Heart left ventricle (tissue), 16 donors: ENCODE data around the gene NALCN. TPM values are rescaled to one million over a fixed set of nuclear protein-coding genes. Genes with fewer than 3 reads are reported as not detected.

Experiments
- ATAC-seq, 4 donors: fragments of 200-7000 bp; cut with Tn5 transposase; one replicate each; pipeline ENCODE4 v1.9.1; 2020 to 2022; ENCODE audit warnings: moderate library complexity in 4 of 4, mild to moderate bottlenecking in 3 of 4, moderate number of reproducible peaks in 1 of 4
- DNase-seq, 5 donors: peaks; one replicate each; pipeline ENCODE4 v3.0.0-alpha.2; 2020
- H3K27ac ChIP-seq, 12 donors: fragments of 200-600 bp; sonication (generic) in 4 of 12; one replicate each; pipeline versions ENCODE4 v1.5.0 to v1.8.0; 2016 to 2022; ENCODE audit warnings: mild to moderate bottlenecking in 2 of 12
- H3K27me3 ChIP-seq, 9 donors: fragments of 200-600 bp; sonication (generic) in 2 of 9; one replicate each; pipeline versions ENCODE4 v1.5.1 to v1.8.0; 2016 to 2022; ENCODE audit warnings: mild to moderate bottlenecking in 3 of 9
- H3K36me3 ChIP-seq, 9 donors: fragments of 200-600 bp; sonication (generic) in 2 of 9; one replicate each; pipeline versions ENCODE4 v1.5.0 to v1.8.0; 2018 to 2022; ENCODE audit warnings: mild to moderate bottlenecking in 2 of 9
- H3K4me1 ChIP-seq, 12 donors: fragments of 200-600 bp; sonication (generic) in 4 of 12; one replicate each; pipeline versions ENCODE4 v1.5.0 to v1.8.0; 2016 to 2022; ENCODE audit warnings: mild to moderate bottlenecking in 3 of 12
- H3K4me3 ChIP-seq, 12 donors: fragments of 200-600 bp; sonication (generic) in 4 of 12; one replicate each; pipeline versions ENCODE4 v1.5.0 to v1.8.0; 2017 to 2022; ENCODE audit warnings: mild to moderate bottlenecking in 9 of 12, moderate library complexity in 4 of 12
- H3K9me3 ChIP-seq, 12 donors: fragments of 200-600 bp; sonication (generic) in 4 of 12; one replicate each; pipeline versions ENCODE4 v1.5.0 to v1.8.0; 2016 to 2022; ENCODE audit warnings: mild to moderate bottlenecking in 1 of 12
- CTCF ChIP-seq, 12 donors: fragments of 200-600 bp; sonication (generic) in 4 of 12; IDR thresholded peaks; one replicate each; pipeline versions ENCODE4 v1.5.0 to v1.8.0; 2018 to 2022; ENCODE audit warnings: antibody characterized with exemption in 12 of 12, mild to moderate bottlenecking in 5 of 12
- POLR2A ChIP-seq, 2 donors: fragments of 450-650 bp; IDR thresholded peaks; one replicate each; pipeline ENCODE4 v1.6.1; 2017; ENCODE audit warnings: antibody characterized with exemption in 2 of 2, mild to moderate bottlenecking in 2 of 2, moderate library complexity in 2 of 2
- WGBS, 4 donors: extraction: QIAGEN DNeasy Blood & Tissue Kit in 2 of 4; methylation state at CpG; one replicate each; pipeline versions ENCODE4 v1.1.5 to v1.1.7; 2013 to 2018; 5-methylcytosine and 5-hydroxymethylcytosine counted together
- intact Hi-C, 10 donors: fragments of 100-400 bp; cut with DNase I; formaldehyde crosslinking; loops; one replicate each; pipeline versions ENCODE4 v1.11.1 to v1.14.2; 2022
- polyA plus RNA-seq, 2 donors: library from polyadenylated mRNA; stranded (reverse); fragments of 200-250 nt; gene quantifications; one replicate each; pipeline ENCODE4 v1.2.3, GENCODE V29; 2013
- total RNA-seq, 9 donors: library from RNA; depleted of rRNA in 2 of 9; stranded (reverse); fragments of >200 nt in 2 of 9; fragmentation: NEBNext Ultra II Directional in 3 of 9; extraction: Animal tissue kit (Norgen Biotek cat#: 25700) in 3 of 9; gene quantifications; one replicate each; pipeline versions ENCODE4 v1.1.0 to v1.2.4, GENCODE V29; 2016 to 2023
- donor health status: ischemic (EF 13 %, LVEDD 7.1; RV severe dilation, severe dysfunction).
- donor health status: healthy with polysubstance abuse.
- donor health status: DM: no; HTN: yes; CAD: no.
- donor health status: DM: no; HTN: no; CAD: no.
- donor health status: ischemic (EF 25% LVEDD 6.9; RV normal size, moderate dysfunction).
- donor health status: ischemic (EF 25% LVEDD 5.7; RV mildly dilated, moderate dysfunction).
- donor health status: healthy.
- donor health status: DM: yes; HTN: yes; CAD: no.
- donor health status: ischemic (EF 35%, LVEDD 5.7; RV mildly dilated, moderate dysfunction).
- donor health status: nonischemic (EF 11% LVEDD 7.7; RV severe dilation, severe dysfunction).
- donor health status: DM: yes; HTN: yes; CAD: no.
- donor health status: PGD.
- donor health status: ischemic (EF 29% LVEDD 5.4; RV normal size, mild dysfunction).
- donor health status: nonischemic (EF 23%, LVEDD 6.1; RV moderate dilation, normal function).

The NALCN gene
- total and polyA plus RNA-seq, 11 donors: 1.9 to 11.4 (median 6.8) TPM; not detected in 1

- intact Hi-C loops: loop anchor here in 1 of 10 donors (5.0 kb wide), 1 partner anchor 70 kb away; no protein-coding TSS in a partner anchor
- H3K27me3 ChIP-seq: peaks cover 0 to 29% (median 5%) of the 10 kb centered on the region in 9 donors
These were observed 717 bp upstream of the NALCN start for GRCh38 chr13:101417043-101417406.

GRCh38 chr13:101415358-101416174 lies 742 bp downstream of the NALCN start:
- Histone ChIP-seq H3K36me3 (no peaks in the 10 kb centered on the region), H3K9me3 (no peaks in the 10 kb centered on the region), H3K4me1 (peaks cover 0 to 21% (median 0%) of the 10 kb centered on the region in 12 donors), H3K27ac (peak overlapping the region in 10 of 12 donors; percentile 27 to 88 (median 74)), H3K4me3 (peak overlapping the region; percentile 43 to 86 (median 64)), H3K27me3 (peaks cover 0 to 29% (median 5%) of the 10 kb centered on the region in 9 donors)
- TF ChIP-seq POLR2A (IDR thresholded peaks at IDR 0.05): no peak
- no peak for TF ChIP-seq CTCF (IDR thresholded peaks at IDR 0.05)
- intact Hi-C loops: loop anchor here in 1 of 10 donors (5.0 kb wide), 1 partner anchor 72 kb away; no protein-coding TSS in a partner anchor
- WGBS, 4 donors: 11 to 20% (median 13%) methylated on average over 18 to 43 of the region's 43 CpGs
- ATAC-seq (peak in 3 of 4 donors; percentile 56 to 64 (median 63)), DNase-seq (peak in 3 of 5 donors; percentile 8 to 61 (median 22))

More at GRCh38 chr13:101417043-101417406, 717 bp upstream of the NALCN start:
- DNase-seq: no peak
- peaks cover 0 to 21% (median 0%) of the 10 kb centered on the region in 12 donors for H3K4me1 ChIP-seq
- H3K36me3 ChIP-seq: no peaks in the 10 kb centered on the region
- ATAC-seq: peak; percentile 34 to 58 (median 48)
- H3K4me3 ChIP-seq: peak overlapping the region in 11 of 12 donors; percentile 43 to 86 (median 65)
- 2 to 14% (median 9%) methylated on average over 3 of the region's 3 CpGs for WGBS, 4 donors
- TF ChIP-seq POLR2A (IDR thresholded peaks at IDR 0.05) (no peak), CTCF (IDR thresholded peaks at IDR 0.05) (no peak)
- no peaks in the 10 kb centered on the region for H3K9me3 ChIP-seq
- H3K27ac ChIP-seq: peak overlapping the region in 6 of 12 donors; percentile 28 to 88 (median 78)

- 75 to 82% (median 77%) methylated on average over 1 of the region's 1 CpG for WGBS, 4 donors
These were observed 4.2 kb downstream of the NALCN start for GRCh38 chr13:101412076-101412475.

More at GRCh38 chr13:101412076-101412475, 4.2 kb downstream of the NALCN start:
- intact Hi-C loops: no loop called here
- DNase-seq: no peak
- Histone ChIP-seq H3K27me3 (peaks cover 0 to 20% (median 5%) of the 10 kb centered on the region in 9 donors), H3K4me3 (no peak overlapping the region), H3K36me3 (no peaks in the 10 kb centered on the region), H3K9me3 (no peaks in the 10 kb centered on the region), H3K4me1 (peaks cover 0 to 26% (median 0%) of the 10 kb centered on the region in 12 donors), H3K27ac (no peak overlapping the region)
- ATAC-seq: no peak
- TF ChIP-seq CTCF (IDR thresholded peaks at IDR 0.05) (no peak), POLR2A (IDR thresholded peaks at IDR 0.05) (no peak)
